Breast epithelium (tissue), 4 donors: ENCODE data around the gene SULT6B1. TPM values are rescaled to one million over a fixed set of nuclear protein-coding genes. Genes with fewer than 3 reads are reported as not detected.
"Not testable (repeated sequence)": the region's sequence is repeated elsewhere in the genome, so short reads cannot be mapped to it uniquely, and the experiment has no call there.

Experiments used
- DNase-seq, 2 donors: peaks; one replicate each; pipeline ENCODE4 v3.0.0-alpha.2; 2019; ENCODE audit warnings: low spot score in 2 of 2
- H3K27ac ChIP-seq, 2 donors: fragments of 200-600 bp; sonication (generic) in 1 of 2; one replicate each; pipeline ENCODE4 v1.5.1; 2016 to 2019; ENCODE audit warnings: mild to moderate bottlenecking in 1 of 2
- H3K27me3 ChIP-seq, 2 donors: fragments of 200-600 bp; sonication (generic) in 1 of 2; one replicate each; pipeline versions ENCODE4 v1.5.1 to v1.6.0; 2017 to 2019; ENCODE audit warnings: control low read depth in 1 of 2, mild to moderate bottlenecking in 1 of 2
- H3K36me3 ChIP-seq: fragments of 200-600 bp; one replicate; pipeline ENCODE4 v1.5.1; 2019
- H3K4me1 ChIP-seq, 2 donors: fragments of 200-600 bp; sonication (generic); one replicate each; pipeline ENCODE4 v1.5.1; 2016 to 2019; ENCODE audit warnings: control low read depth in 1 of 2
- H3K4me3 ChIP-seq, 3 donors: fragments of 200-600 bp; sonication (generic); 1 replicate in 2 of 3; 2 replicates in 1 of 3; pipeline ENCODE4 v1.5.1; 2016 to 2019; ENCODE audit warnings: mild to moderate bottlenecking in 3 of 3, moderate library complexity in 2 of 3
- H3K9me3 ChIP-seq, 2 donors: fragments of 200-600 bp; sonication (generic) in 1 of 2; one replicate each; pipeline ENCODE4 v1.5.1; 2016 to 2019; ENCODE audit warnings: control low read depth in 1 of 2
- POLR2A ChIP-seq: fragments of 450-650 bp; IDR thresholded peaks from one replicate; pipeline ENCODE4 v1.6.1; 2016; ENCODE audit warnings: antibody characterized with exemption, mild to moderate bottlenecking, moderate library complexity
- POLR2AphosphoS5 ChIP-seq, 3 donors: sonication (generic); formaldehyde crosslinking; IDR thresholded peaks; one replicate each; pipeline ENCODE4 v1.6.1; 2017; ENCODE audit warnings: antibody characterized with exemption in 3 of 3
- intact Hi-C: fragments of 100-400 bp; cut with DNase I; formaldehyde crosslinking; loops from one replicate; pipeline ENCODE4 v1.15.1; 2023; ENCODE audit warnings: low total_unique reads
- total RNA-seq, 3 donors: library from RNA; depleted of rRNA; stranded (reverse); fragments of >200 nt; gene quantifications; one replicate each; pipeline ENCODE4 v1.1.0, GENCODE V29; 2016
- TF ChIP-seq, protein P1 (sequence below), 3 donors: fragments of 450-650 bp; IDR thresholded peaks; one replicate each; pipeline ENCODE4 v1.5.1; 2016 to 2017; ENCODE audit warnings: antibody characterized with exemption in 3 of 3, mild to moderate bottlenecking in 3 of 3, moderate library complexity in 3 of 3

SULT6B1 gene
- total RNA-seq, 3 donors from 2014 or later: not detected

- no peaks in the 10 kb centered on the region for H3K36me3 ChIP-seq
- peaks cover 5 to 20% of the 10 kb centered on the region in 2 donors for H3K4me1 ChIP-seq
- TF ChIP-seq POLR2AphosphoS5 (IDR thresholded peaks at IDR 0.05) (no peak), POLR2A (no peak)
- TF ChIP-seq, protein P1, sequence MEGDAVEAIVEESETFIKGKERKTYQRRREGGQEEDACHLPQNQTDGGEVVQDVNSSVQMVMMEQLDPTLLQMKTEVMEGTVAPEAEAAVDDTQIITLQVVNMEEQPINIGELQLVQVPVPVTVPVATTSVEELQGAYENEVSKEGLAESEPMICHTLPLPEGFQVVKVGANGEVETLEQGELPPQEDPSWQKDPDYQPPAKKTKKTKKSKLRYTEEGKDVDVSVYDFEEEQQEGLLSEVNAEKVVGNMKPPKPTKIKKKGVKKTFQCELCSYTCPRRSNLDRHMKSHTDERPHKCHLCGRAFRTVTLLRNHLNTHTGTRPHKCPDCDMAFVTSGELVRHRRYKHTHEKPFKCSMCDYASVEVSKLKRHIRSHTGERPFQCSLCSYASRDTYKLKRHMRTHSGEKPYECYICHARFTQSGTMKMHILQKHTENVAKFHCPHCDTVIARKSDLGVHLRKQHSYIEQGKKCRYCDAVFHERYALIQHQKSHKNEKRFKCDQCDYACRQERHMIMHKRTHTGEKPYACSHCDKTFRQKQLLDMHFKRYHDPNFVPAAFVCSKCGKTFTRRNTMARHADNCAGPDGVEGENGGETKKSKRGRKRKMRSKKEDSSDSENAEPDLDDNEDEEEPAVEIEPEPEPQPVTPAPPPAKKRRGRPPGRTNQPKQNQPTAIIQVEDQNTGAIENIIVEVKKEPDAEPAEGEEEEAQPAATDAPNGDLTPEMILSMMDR (IDR thresholded peaks at IDR 0.05): no peak
- intact Hi-C loops: no loop called here
- H3K9me3 ChIP-seq: no peaks in the 10 kb centered on the region
- no peak overlapping the region for H3K4me3 ChIP-seq
- H3K27ac ChIP-seq: no peak overlapping the region
- H3K27me3 ChIP-seq: no peaks in the 10 kb centered on the region
- no peak for DNase-seq
Measured at GRCh38 chr2:37228788-37229187, 40.3 kb upstream of the SULT6B1 start.

- Histone ChIP-seq H3K36me3 (no peaks in the 10 kb centered on the region), H3K27ac (no peak overlapping the region), H3K27me3 (no peaks in the 10 kb centered on the region), H3K9me3 (no peaks in the 10 kb centered on the region), H3K4me3 (no peak overlapping the region), H3K4me1 (peaks cover 0 to 11% of the 10 kb centered on the region in 2 donors)
- intact Hi-C loops: no loop called here
- DNase-seq: no peak
- TF ChIP-seq POLR2AphosphoS5 (IDR thresholded peaks at IDR 0.05): no peak
- TF ChIP-seq POLR2A: no peak
- TF ChIP-seq, protein P1 (IDR thresholded peaks at IDR 0.05): no peak
Measured at GRCh38 chr2:37226863-37227262, 38.4 kb upstream of the SULT6B1 start.

- H3K4me1 ChIP-seq, H3K36me3 ChIP-seq, H3K9me3 ChIP-seq, DNase-seq, H3K27me3 ChIP-seq, intact Hi-C loops, H3K4me3 ChIP-seq, H3K27ac ChIP-seq: not testable (repeated sequence)
Measured at GRCh38 chr2:37225129-37225528, 36.7 kb upstream of the SULT6B1 start.

- Histone ChIP-seq H3K4me3 (no peak overlapping the region), H3K9me3 (no peaks in the 10 kb centered on the region), H3K4me1 (peaks cover 0 to 5% of the 10 kb centered on the region in 2 donors), H3K27me3 (no peaks in the 10 kb centered on the region), H3K27ac (no peak overlapping the region), H3K36me3 (no peaks in the 10 kb centered on the region)
- DNase-seq: no peak
- intact Hi-C loops: no loop called here
- TF ChIP-seq, protein P1 (IDR thresholded peaks at IDR 0.05): no peak
- TF ChIP-seq POLR2A (no peak), POLR2AphosphoS5 (IDR thresholded peaks at IDR 0.05) (no peak)
Measured at GRCh38 chr2:37224063-37224462, 35.6 kb upstream of the SULT6B1 start.

DNA sequence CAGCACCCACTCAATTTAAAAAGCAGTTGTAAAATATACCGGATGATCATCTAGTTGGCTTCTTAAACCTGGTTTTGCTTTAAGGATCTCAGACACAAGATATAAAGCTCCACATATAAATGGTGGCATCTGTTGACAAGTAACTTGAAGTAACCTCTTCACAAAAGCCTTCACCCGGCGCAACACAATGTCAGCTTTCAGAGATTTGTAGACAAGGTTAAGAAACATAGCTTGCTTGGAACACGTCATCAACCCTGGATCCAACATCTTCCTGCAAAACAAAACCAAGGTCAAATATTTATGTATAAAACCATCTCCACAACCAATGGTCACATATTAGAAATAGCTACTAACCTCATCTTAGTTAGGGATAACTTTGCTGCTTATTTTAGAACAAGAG, 34.7 kb upstream of the SULT6B1 start:
- Histone ChIP-seq H3K9me3 (no peaks in the 10 kb centered on the region), H3K27ac (no peak overlapping the region), H3K4me3 (no peak overlapping the region), H3K4me1 (peaks cover 0 to 5% of the 10 kb centered on the region in 2 donors), H3K27me3 (no peaks in the 10 kb centered on the region), H3K36me3 (no peaks in the 10 kb centered on the region)
- intact Hi-C loops: no loop called here
- TF ChIP-seq, protein P1 (IDR thresholded peaks at IDR 0.05): no peak
- TF ChIP-seq POLR2A (no peak), POLR2AphosphoS5 (IDR thresholded peaks at IDR 0.05) (no peak)
- DNase-seq: no peak

DNA sequence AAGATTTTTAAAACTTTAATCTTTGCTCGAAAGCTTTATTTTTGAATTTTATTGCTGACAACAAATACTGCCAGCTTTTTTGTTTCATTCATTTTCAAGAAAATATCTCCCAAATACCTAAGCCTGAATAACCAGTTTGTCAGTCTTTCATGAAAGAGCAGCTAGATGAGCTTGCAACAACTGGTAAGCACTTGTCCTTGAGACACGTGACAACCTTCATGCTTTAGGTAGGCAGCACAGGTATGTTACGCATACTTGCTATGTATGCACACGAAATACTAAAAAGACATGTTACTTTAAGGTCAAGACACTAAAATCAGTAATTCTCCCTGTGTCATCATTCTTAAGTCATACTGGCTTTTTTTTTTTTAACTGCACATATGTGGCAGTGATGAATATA, 30.6 kb upstream of the SULT6B1 start:
- Histone ChIP-seq H3K4me1 (no peaks in the 10 kb centered on the region), H3K27ac (no peak overlapping the region), H3K27me3 (no peaks in the 10 kb centered on the region), H3K36me3 (no peaks in the 10 kb centered on the region), H3K4me3 (no peak overlapping the region), H3K9me3 (no peaks in the 10 kb centered on the region)
- intact Hi-C loops: no loop called here
- TF ChIP-seq POLR2A: no peak
- no peak for TF ChIP-seq POLR2AphosphoS5 (IDR thresholded peaks at IDR 0.05)
- TF ChIP-seq, protein P1 (IDR thresholded peaks at IDR 0.05): no peak
- no peak for DNase-seq
